Psoas muscle (tissue), 8 donors: ENCODE measurements around the gene ADGRL1. TPM values are rescaled to one million over a fixed set of nuclear protein-coding genes. Genes with fewer than 3 reads are reported as not detected.

Source experiments
- ATAC-seq, 4 donors: fragments of 200-7000 bp; cut with Tn5 transposase; one replicate each; pipeline ENCODE4 v1.9.1; 2020; ENCODE audit warnings: moderate library complexity in 3 of 4, mild to moderate bottlenecking in 2 of 4
- DNase-seq, 2 donors: peaks; one replicate each; pipeline ENCODE4 v3.0.0-alpha.2; 2020
- H3K27ac ChIP-seq: fragments of 200-600 bp; one replicate; pipeline ENCODE4 v1.8.0; 2022
- H3K27me3 ChIP-seq, 3 donors: fragments of 200-600 bp in 1 of 3; one replicate each; pipeline versions ENCODE4 v1.6.1 to v1.8.0; 2013 to 2022; ENCODE audit warnings: low read length in 2 of 3, mild to moderate bottlenecking in 2 of 3, moderate library complexity in 1 of 3; ENCODE audit not compliant: insufficient read depth in 3 of 3
- H3K36me3 ChIP-seq, 2 donors: fragments of 200-600 bp in 1 of 2; one replicate each; pipeline versions ENCODE4 v1.6.1 to v1.8.0; 2013 to 2022; ENCODE audit warnings: low read depth in 1 of 2, mild to moderate bottlenecking in 1 of 2, moderate library complexity in 1 of 2; ENCODE audit not compliant: insufficient read depth in 1 of 2
- H3K4me1 ChIP-seq: fragments of 200-600 bp; one replicate; pipeline ENCODE4 v1.8.0; 2022
- H3K4me3 ChIP-seq: fragments of 200-600 bp; one replicate; pipeline ENCODE4 v1.8.0; 2022; ENCODE audit warnings: mild to moderate bottlenecking
- H3K9me3 ChIP-seq: fragments of 200-600 bp; one replicate; pipeline ENCODE4 v1.8.0; 2022
- CTCF ChIP-seq: fragments of 200-600 bp; IDR thresholded peaks from one replicate; pipeline ENCODE4 v1.8.0; 2022; ENCODE audit warnings: antibody characterized with exemption
- WGBS, 3 donors: extraction: QIAGEN DNeasy Blood & Tissue Kit; methylation state at CpG; one replicate each; pipeline versions ENCODE4 v1.1.6 to v1.1.7; 2013; 5-methylcytosine and 5-hydroxymethylcytosine counted together
- intact Hi-C, 2 donors: fragments of 100-400 bp; cut with DNase I; formaldehyde crosslinking; loops; one replicate each; pipeline versions ENCODE4 v1.11.0 to v1.14.2; 2022
- polyA plus RNA-seq, 3 donors: library from polyadenylated mRNA; stranded (reverse); fragments of 200-250 nt; gene quantifications; one replicate each; pipeline ENCODE4 v1.2.3, GENCODE V29; 2013
- total RNA-seq, 4 donors: library from RNA; stranded (reverse); fragmentation: NEBNext Ultra II Directional in 2 of 4; extraction: Animal tissue kit (Norgen Biotek cat#: 25700) in 2 of 4; gene quantifications; one replicate each; pipeline versions ENCODE4 v1.2.1 to v1.2.4, GENCODE V29; 2021 to 2023
- donor health status: healthy with polysubstance abuse.
- donor health status: DM: no; HTN: no; CAD: no; lungs with moderate emphysema.
- donor health status: Bipolar disorder and iron deficiency.
- donor health status: healthy.
- donor health status: DM: yes; HTN: yes; CAD: no.
- donor health status: DM: no; HTN: no; CAD: no.
- donor health status: DM: no; HTN: no; CAD: no.
- donor health status: DM: yes; HTN: yes; CAD: no.

ADGRL1 gene
- total and polyA plus RNA-seq, 7 donors, result 0.38 to 2.6 (median 1.7) TPM

GRCh38 chr19:14101003-14101545 lies 104.9 kb downstream of the ADGRL1 start:
- intact Hi-C loops, result no loop called here
- H3K9me3 ChIP-seq, result no peaks in the 10 kb centered on the region
- no peak for ATAC-seq
- no peak for DNase-seq
- 95 to 97% (median 95%) methylated on average over 6 of the region's 6 CpGs for WGBS, 3 donors
- no peaks in the 10 kb centered on the region for H3K27me3 ChIP-seq
- no peak for TF ChIP-seq CTCF
- no peaks in the 10 kb centered on the region for H3K4me1 ChIP-seq
- H3K36me3 ChIP-seq, result peaks cover 3 to 98% of the 10 kb centered on the region in 2 donors
- H3K27ac ChIP-seq, result no peak overlapping the region
- H3K4me3 ChIP-seq, result no peak overlapping the region

Other genes starting within 250 kb of the ADGRL1 start
- gene RFX1, start 199.8 kb downstream of the ADGRL1 start, total RNA-seq, result 10 to 100 TPM in 1 of 4 donors, 1 to 10 TPM in 3; 5.9 to 10.1 (median 7.8) TPM
- 1 to 10 TPM; 2.9 to 6.4 (median 5.1) TPM for gene RFX1, start 199.8 kb downstream of the ADGRL1 start, polyA plus RNA-seq
- gene RLN3, start 178.0 kb downstream of the ADGRL1 start, total RNA-seq, result not detected
- not detected for gene RLN3, start 178.0 kb downstream of the ADGRL1 start, polyA plus RNA-seq
- 1 to 10 TPM; 2.3 to 3.7 (median 2.9) TPM for gene IL27RA, start 174.4 kb downstream of the ADGRL1 start, total RNA-seq
- 1 to 10 TPM; 1.5 to 3.2 (median 2.5) TPM for gene IL27RA, start 174.4 kb downstream of the ADGRL1 start, polyA plus RNA-seq
- gene PALM3, start 144.1 kb downstream of the ADGRL1 start, total RNA-seq, result not detected
- gene PALM3, start 144.1 kb downstream of the ADGRL1 start, polyA plus RNA-seq, result under 1 TPM in 2 of 3 donors, not detected in 1; 0.04 to 0.05 TPM
- 1 to 10 TPM; 2.0 to 6.3 (median 2.9) TPM for gene MISP3, start 133.4 kb downstream of the ADGRL1 start, total RNA-seq
- 10 to 100 TPM in 1 of 3 donors, 1 to 10 TPM in 2; 1.8 to 15.4 (median 2.1) TPM for gene MISP3, start 133.4 kb downstream of the ADGRL1 start, polyA plus RNA-seq
- gene C19orf67, start 120.4 kb downstream of the ADGRL1 start, total RNA-seq, result not detected
- gene C19orf67, start 120.4 kb downstream of the ADGRL1 start, polyA plus RNA-seq, result not detected
- gene SAMD1, start 115.4 kb downstream of the ADGRL1 start, total RNA-seq, result 10 to 100 TPM; 27.3 to 54.4 (median 39.6) TPM
- 10 to 100 TPM; 39.9 to 99.9 (median 60.4) TPM for gene SAMD1, start 115.4 kb downstream of the ADGRL1 start, polyA plus RNA-seq
- gene PRKACA, start 88.4 kb downstream of the ADGRL1 start, total RNA-seq, result 100 to 1,000 TPM; 209 to 509 (median 312) TPM
- gene PRKACA, start 88.4 kb downstream of the ADGRL1 start, polyA plus RNA-seq, result 100 to 1,000 TPM in 2 of 3 donors, 10 to 100 TPM in 1; 99.3 to 208 (median 135) TPM
- 1 to 10 TPM in 1 of 4 donors, under 1 TPM in 2, not detected in 1; 0.63 to 6.0 (median 0.84) TPM for gene ASF1B, start 69.6 kb downstream of the ADGRL1 start, total RNA-seq
- gene ASF1B, start 69.6 kb downstream of the ADGRL1 start, polyA plus RNA-seq, result 1 to 10 TPM in 2 of 3 donors, under 1 TPM in 1; 0.20 to 1.2 (median 1.0) TPM
- 10 to 100 TPM; 20.8 to 57.6 (median 40.1) TPM for gene ADGRE5, start 175.3 kb upstream of the ADGRL1 start, total RNA-seq
- gene ADGRE5, start 175.3 kb upstream of the ADGRL1 start, polyA plus RNA-seq, result 10 to 100 TPM; 15.6 to 40.2 (median 28.5) TPM
- 10 to 100 TPM; 14.8 to 32.4 (median 26.6) TPM for gene DDX39A, start 213.2 kb upstream of the ADGRL1 start, total RNA-seq
- 10 to 100 TPM; 38.7 to 93.0 (median 45.3) TPM for gene DDX39A, start 213.2 kb upstream of the ADGRL1 start, polyA plus RNA-seq
- gene PKN1, start 227.1 kb upstream of the ADGRL1 start, total RNA-seq, result 100 to 1,000 TPM in 2 of 4 donors, 10 to 100 TPM in 2; 61.1 to 136 (median 102) TPM
- gene PKN1, start 227.1 kb upstream of the ADGRL1 start, polyA plus RNA-seq, result 10 to 100 TPM; 40.7 to 69.2 (median 62.9) TPM